ENCODE results near the gene GNAQ. TPM values are rescaled to one million over a fixed set of nuclear protein-coding genes. Genes with fewer than 3 reads are reported as not detected.

The GNAQ gene
- total RNA-seq, 2 experiments from 2014 or later = 22.4 to 22.7 TPM

- DNase-seq = no peak
- Mint-ChIP-seq H3K9me3 (no peaks in the 10 kb centered on the region), H3K4me3 (no peak overlapping the region), H3K27ac (no peak overlapping the region), H3K36me3 (peaks cover 7% of the 10 kb centered on the region), H3K4me1 (peaks cover 44% of the 10 kb centered on the region), H3K27me3 (no peaks in the 10 kb centered on the region)
These were observed 75.1 kb downstream of the GNAQ start for GRCh38 chr9:77956555-77956954.

GRCh38 chr9:77954666-77955015 is 77.0 kb downstream of the GNAQ start:
- no peak for DNase-seq
- peaks cover 41% of the 10 kb centered on the region for H3K4me1 Mint-ChIP-seq
- H3K36me3 Mint-ChIP-seq = peaks cover 7% of the 10 kb centered on the region
- H3K4me3 Mint-ChIP-seq = no peak overlapping the region
- H3K9me3 Mint-ChIP-seq = no peaks in the 10 kb centered on the region
- H3K27ac Mint-ChIP-seq = no peak overlapping the region
- H3K27me3 Mint-ChIP-seq = no peaks in the 10 kb centered on the region

- Mint-ChIP-seq H3K36me3 (peaks cover 7% of the 10 kb centered on the region), H3K4me3 (no peak overlapping the region), H3K9me3 (no peaks in the 10 kb centered on the region), H3K27ac (no peak overlapping the region), H3K27me3 (no peaks in the 10 kb centered on the region), H3K4me1 (peaks cover 41% of the 10 kb centered on the region)
- no peak for DNase-seq
These were observed 77.5 kb downstream of the GNAQ start for GRCh38 chr9:77954013-77954665.

- no peak overlapping the region for H3K4me3 Mint-ChIP-seq
- H3K9me3 Mint-ChIP-seq = no peaks in the 10 kb centered on the region
- no peak for DNase-seq
- peaks cover 45% of the 10 kb centered on the region for H3K4me1 Mint-ChIP-seq
- no peak overlapping the region for H3K27ac Mint-ChIP-seq
- no peaks in the 10 kb centered on the region for H3K27me3 Mint-ChIP-seq
- peaks cover 7% of the 10 kb centered on the region for H3K36me3 Mint-ChIP-seq
These were observed 78.0 kb downstream of the GNAQ start for GRCh38 chr9:77953590-77953989.

GRCh38 chr9:77952635-77953328 is 78.8 kb downstream of the GNAQ start:
- Mint-ChIP-seq H3K4me1 (peaks cover 40% of the 10 kb centered on the region), H3K9me3 (no peaks in the 10 kb centered on the region), H3K36me3 (peaks cover 7% of the 10 kb centered on the region), H3K4me3 (no peak overlapping the region), H3K27me3 (no peaks in the 10 kb centered on the region), H3K27ac (no peak overlapping the region)
- no peak for DNase-seq

GRCh38 chr9:77951369-77951768 is 80.2 kb downstream of the GNAQ start:
- peaks cover 35% of the 10 kb centered on the region for H3K4me1 Mint-ChIP-seq
- no peak for DNase-seq
- no peaks in the 10 kb centered on the region for H3K9me3 Mint-ChIP-seq
- H3K4me3 Mint-ChIP-seq = no peak overlapping the region
- H3K27ac Mint-ChIP-seq = no peak overlapping the region
- H3K36me3 Mint-ChIP-seq = peaks cover 3% of the 10 kb centered on the region
- no peaks in the 10 kb centered on the region for H3K27me3 Mint-ChIP-seq

- no peaks in the 10 kb centered on the region for H3K27me3 Mint-ChIP-seq
- no peak for DNase-seq
These were observed 81.7 kb downstream of the GNAQ start for GRCh38 chr9:77949751-77950436.

GRCh38 chr9:77947651-77948050 is 84.0 kb downstream of the GNAQ start:
- Mint-ChIP-seq H3K9me3 (no peaks in the 10 kb centered on the region), H3K27me3 (no peaks in the 10 kb centered on the region), H3K4me3 (no peak overlapping the region), H3K27ac (no peak overlapping the region), H3K36me3 (peaks cover 10% of the 10 kb centered on the region), H3K4me1 (peaks cover 48% of the 10 kb centered on the region)
- DNase-seq = no peak

More at GRCh38 chr9:77949751-77950436, 81.7 kb downstream of the GNAQ start:
- Mint-ChIP-seq H3K36me3 (peaks cover 3% of the 10 kb centered on the region), H3K9me3 (no peaks in the 10 kb centered on the region), H3K4me1 (peaks cover 47% of the 10 kb centered on the region), H3K4me3 (no peak overlapping the region), H3K27ac (no peak overlapping the region)

- Mint-ChIP-seq H3K4me1 (peaks cover 48% of the 10 kb centered on the region), H3K4me3 (no peak overlapping the region), H3K9me3 (no peaks in the 10 kb centered on the region), H3K27me3 (no peaks in the 10 kb centered on the region), H3K27ac (no peak overlapping the region), H3K36me3 (peaks cover 10% of the 10 kb centered on the region)
- DNase-seq = no peak
These were observed 84.5 kb downstream of the GNAQ start for GRCh38 chr9:77946969-77947620.

- Mint-ChIP-seq H3K27me3 (no peaks in the 10 kb centered on the region), H3K9me3 (no peaks in the 10 kb centered on the region), H3K36me3 (peaks cover 9% of the 10 kb centered on the region), H3K27ac (no peak overlapping the region), H3K4me3 (no peak overlapping the region), H3K4me1 (peaks cover 45% of the 10 kb centered on the region)
- DNase-seq = no peak
These were observed 85.3 kb downstream of the GNAQ start for GRCh38 chr9:77946296-77946695.

- no peak for DNase-seq
- Mint-ChIP-seq H3K27ac (no peak overlapping the region), H3K4me1 (peaks cover 45% of the 10 kb centered on the region), H3K27me3 (no peaks in the 10 kb centered on the region), H3K36me3 (peaks cover 9% of the 10 kb centered on the region), H3K4me3 (no peak overlapping the region), H3K9me3 (no peaks in the 10 kb centered on the region)
These were observed 85.8 kb downstream of the GNAQ start for GRCh38 chr9:77945798-77946197.

GRCh38 chr9:77944556-77945243 is 86.9 kb downstream of the GNAQ start:
- Mint-ChIP-seq H3K27ac (no peak overlapping the region), H3K27me3 (no peaks in the 10 kb centered on the region), H3K9me3 (no peaks in the 10 kb centered on the region), H3K4me1 (peaks cover 41% of the 10 kb centered on the region), H3K36me3 (peaks cover 9% of the 10 kb centered on the region), H3K4me3 (no peak overlapping the region)
- DNase-seq = peak; percentile 3

GRCh38 chr9:77943057-77943456 is 88.6 kb downstream of the GNAQ start:
- H3K27ac Mint-ChIP-seq = no peak overlapping the region
- H3K4me3 Mint-ChIP-seq = no peak overlapping the region
- peaks cover 40% of the 10 kb centered on the region for H3K4me1 Mint-ChIP-seq
- no peaks in the 10 kb centered on the region for H3K9me3 Mint-ChIP-seq
- H3K27me3 Mint-ChIP-seq = no peaks in the 10 kb centered on the region
- peaks cover 9% of the 10 kb centered on the region for H3K36me3 Mint-ChIP-seq
- no peak for DNase-seq

- Mint-ChIP-seq H3K9me3 (no peaks in the 10 kb centered on the region), H3K4me1 (peaks cover 15% of the 10 kb centered on the region), H3K36me3 (peaks cover 13% of the 10 kb centered on the region), H3K27me3 (no peaks in the 10 kb centered on the region), H3K4me3 (no peak overlapping the region), H3K27ac (no peak overlapping the region)
- DNase-seq = no peak
These were observed 92.4 kb downstream of the GNAQ start for GRCh38 chr9:77939149-77939668.
